VCaP (cell line): ENCODE measurements around the gene PRR19.

ENCODE experiments used
- H3K27ac ChIP-seq: fragments of 450-650 bp; 2 replicates; pipeline ENCODE4 v1.5.1; 2017
- TF ChIP-seq, protein P1 (sequence below): fragments of 450-650 bp; conservative IDR thresholded peaks from 2 replicates; pipeline ENCODE4 v1.5.1; 2017; ENCODE audit warnings: mild to moderate bottlenecking, moderate library complexity

Gene PRR19, protein sequence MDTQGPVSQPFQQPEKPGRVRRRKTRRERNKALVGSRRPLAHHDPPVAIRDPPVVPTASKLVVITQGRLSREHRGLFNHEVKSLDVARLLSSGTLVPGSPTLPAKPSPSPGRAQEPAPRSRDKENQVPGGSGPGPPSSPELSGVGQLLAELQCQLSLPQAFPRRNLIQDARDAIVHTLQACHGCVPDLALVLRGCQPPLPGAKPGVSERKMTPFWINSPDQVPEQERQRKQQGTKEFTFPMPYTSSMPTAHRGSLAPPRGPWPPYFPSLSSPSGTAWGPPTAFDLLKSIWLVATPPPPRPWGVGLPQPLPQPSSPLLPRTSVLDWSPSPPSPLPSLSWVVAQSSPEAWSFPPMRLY

DNA sequence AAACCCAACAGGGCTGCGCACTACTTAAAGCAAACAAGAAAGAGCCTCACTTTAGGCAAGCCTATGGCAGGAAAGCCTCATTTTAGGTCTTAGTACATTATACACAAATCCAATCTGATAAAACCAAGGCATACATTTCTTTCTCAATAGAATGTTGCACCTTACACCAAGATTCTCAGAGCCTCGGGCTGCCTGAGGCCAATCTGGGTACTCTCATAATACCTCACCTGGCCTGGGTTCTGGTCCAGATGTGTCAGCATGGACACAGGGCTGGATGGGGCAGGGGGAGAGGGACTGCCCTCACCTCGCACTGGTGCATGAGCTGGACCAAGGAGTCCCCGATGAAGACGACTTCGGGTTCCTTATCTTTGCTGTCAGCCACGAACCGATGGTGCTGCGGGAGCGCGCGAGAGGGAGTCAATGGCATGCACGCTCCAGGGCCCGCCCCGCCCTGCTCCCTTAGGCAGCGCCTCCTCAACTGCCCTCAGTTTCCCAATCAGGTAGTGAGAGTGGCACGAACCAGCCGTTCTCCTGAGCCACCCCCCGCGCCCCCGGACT is at the start of gene PRR19:
TSS of gene PRR19 (plus strand) at position 487 of the 558 bp plus-strand sequence. CDS start 7,453 bp downstream, outside the sequence.
- H3K27ac ChIP-seq: peak within 1 kb of the TSS; percentile 85
- TF ChIP-seq, protein P1, sequence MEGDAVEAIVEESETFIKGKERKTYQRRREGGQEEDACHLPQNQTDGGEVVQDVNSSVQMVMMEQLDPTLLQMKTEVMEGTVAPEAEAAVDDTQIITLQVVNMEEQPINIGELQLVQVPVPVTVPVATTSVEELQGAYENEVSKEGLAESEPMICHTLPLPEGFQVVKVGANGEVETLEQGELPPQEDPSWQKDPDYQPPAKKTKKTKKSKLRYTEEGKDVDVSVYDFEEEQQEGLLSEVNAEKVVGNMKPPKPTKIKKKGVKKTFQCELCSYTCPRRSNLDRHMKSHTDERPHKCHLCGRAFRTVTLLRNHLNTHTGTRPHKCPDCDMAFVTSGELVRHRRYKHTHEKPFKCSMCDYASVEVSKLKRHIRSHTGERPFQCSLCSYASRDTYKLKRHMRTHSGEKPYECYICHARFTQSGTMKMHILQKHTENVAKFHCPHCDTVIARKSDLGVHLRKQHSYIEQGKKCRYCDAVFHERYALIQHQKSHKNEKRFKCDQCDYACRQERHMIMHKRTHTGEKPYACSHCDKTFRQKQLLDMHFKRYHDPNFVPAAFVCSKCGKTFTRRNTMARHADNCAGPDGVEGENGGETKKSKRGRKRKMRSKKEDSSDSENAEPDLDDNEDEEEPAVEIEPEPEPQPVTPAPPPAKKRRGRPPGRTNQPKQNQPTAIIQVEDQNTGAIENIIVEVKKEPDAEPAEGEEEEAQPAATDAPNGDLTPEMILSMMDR: no peak

- peak overlapping the region; percentile 91 for H3K27ac ChIP-seq
- TF ChIP-seq, protein P1: no peak
Observed at GRCh38 chr19:42252365-42253244, 49.3 kb upstream of the PRR19 start.

- TF ChIP-seq, protein P1: no peak
Observed at GRCh38 chr19:42253245-42254088, 48.5 kb upstream of the PRR19 start.

GRCh38 chr19:42254089-42254849 is 47.7 kb upstream of the PRR19 start:
- TF ChIP-seq, protein P1: no peak
- H3K27ac ChIP-seq: peak overlapping the region; percentile 91

More at GRCh38 chr19:42253245-42254088, 48.5 kb upstream of the PRR19 start:
- H3K27ac ChIP-seq: peak overlapping the region; percentile 91

DNA sequence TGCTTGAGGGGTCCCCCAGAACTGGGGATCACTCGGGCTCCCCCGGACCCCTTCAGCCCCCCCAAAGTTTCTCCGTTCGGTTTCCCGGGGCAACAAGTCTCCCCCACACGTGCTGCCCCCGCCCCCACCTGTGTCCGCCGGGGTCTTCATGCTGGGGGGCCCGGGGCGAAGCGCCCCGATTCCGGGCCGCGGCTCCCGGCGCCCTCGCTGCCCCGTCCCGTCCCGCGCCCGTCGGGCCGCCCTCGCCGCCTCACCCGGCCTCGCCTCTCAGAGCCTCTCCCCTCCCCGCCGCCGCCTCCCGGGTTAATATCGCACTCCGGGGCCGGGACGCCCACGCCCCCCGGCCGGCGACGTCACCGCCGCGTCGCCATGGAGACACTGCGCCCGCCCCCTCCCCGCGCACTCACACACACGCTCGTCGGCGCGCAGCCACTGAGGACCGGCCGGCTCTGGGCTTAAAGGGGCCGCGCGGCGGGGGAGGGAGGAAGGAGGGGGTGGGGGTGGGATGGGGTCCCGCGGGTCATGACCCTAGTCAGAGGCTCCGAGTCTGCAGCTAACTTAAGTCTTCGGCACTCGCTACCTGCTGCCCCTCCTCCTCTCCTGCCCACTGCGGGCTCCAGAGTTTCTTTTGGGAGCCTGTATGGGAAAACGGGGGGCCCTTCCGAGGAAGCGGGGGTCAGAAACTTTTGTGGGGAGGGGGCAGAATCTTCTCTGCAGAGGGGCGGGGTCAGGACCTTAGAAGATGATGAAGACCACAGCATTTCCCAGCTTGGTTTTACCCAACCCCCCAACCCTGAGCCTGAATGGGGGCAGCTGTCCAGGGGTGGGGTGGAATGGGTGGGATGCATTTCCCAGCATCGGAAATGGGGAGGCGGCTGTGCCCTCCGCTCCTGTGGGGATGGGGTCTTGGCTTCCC is 46.8 kb upstream of the PRR19 start, which contains the start of gene ERF:
TSS of gene ERF (minus strand) at position 279 of the 916 bp plus-strand sequence. CDS start at position 150, 129 bp downstream.
- H3K27ac ChIP-seq: peak within 1 kb of the TSS; percentile 91
- TF ChIP-seq, protein P1: no peak
